GM23248 (cell line): ENCODE results near the gene TMOD4. TPM values are rescaled to one million over a fixed set of nuclear protein-coding genes. Genes with fewer than 3 reads are reported as not detected.
"Not testable (repeated sequence)": the region's sequence is repeated elsewhere in the genome, so short reads cannot be mapped to it uniquely, and the experiment has no call there.

ENCODE experiments used
- DNase-seq: peaks from one replicate; pipeline ENCODE4 v3.0.0-alpha.2; 2015
- H2AFZ ChIP-seq: fragments of 200-600 bp; sonication (generic); 2 replicates; pipeline ENCODE4 v1.6.1; 2016; ENCODE audit warnings: antibody characterized with exemption
- H3F3A ChIP-seq: fragments of 200-600 bp; sonication (generic); 2 replicates; pipeline ENCODE4 v1.6.1; 2016; ENCODE audit warnings: mild to moderate bottlenecking, antibody characterized with exemption, mixed run types; ENCODE audit not compliant: insufficient read depth
- H3K27ac ChIP-seq: fragments of 200-600 bp; sonication (generic); 2 replicates; pipeline ENCODE4 v1.5.1; 2016; ENCODE audit warnings: mild to moderate bottlenecking
- H3K27me3 ChIP-seq: fragments of 200-600 bp; sonication (generic); replicated peaks from 2 replicates; pipeline ENCODE4 v1.6.1; 2016; ENCODE audit warnings: mild to moderate bottlenecking; ENCODE audit not compliant: insufficient read depth
- H3K36me3 ChIP-seq: fragments of 200-600 bp; sonication (generic); 2 replicates; pipeline ENCODE4 v1.6.1; 2016; ENCODE audit warnings: low read depth, mild to moderate bottlenecking
- H3K4me1 ChIP-seq: fragments of 200-600 bp; sonication (generic); 2 replicates; pipeline ENCODE4 v1.6.1; 2016; ENCODE audit warnings: mild to moderate bottlenecking; ENCODE audit not compliant: insufficient read depth
- H3K4me2 ChIP-seq: fragments of 200-600 bp; sonication (generic); one replicate; pipeline ENCODE4 v1.6.1; 2016; ENCODE audit warnings: mild to moderate bottlenecking; ENCODE audit not compliant: unreplicated experiment
- H3K4me3 ChIP-seq: fragments of 200-600 bp; sonication (generic); 2 replicates; pipeline ENCODE4 v1.5.1; 2016; ENCODE audit warnings: mild to moderate bottlenecking
- H3K79me2 ChIP-seq: fragments of 200-600 bp; sonication (generic); 2 replicates; pipeline ENCODE4 v1.6.1; 2016; ENCODE audit warnings: mild to moderate bottlenecking; ENCODE audit not compliant: insufficient read depth
- H3K9ac ChIP-seq: fragments of 200-600 bp; sonication (generic); 2 replicates; pipeline ENCODE4 v1.6.1; 2016; ENCODE audit warnings: mild to moderate bottlenecking
- H3K9me2 ChIP-seq: fragments of 200-600 bp; sonication (generic); 2 replicates; pipeline ENCODE4 v1.6.1; 2016; ENCODE audit warnings: mixed run types, mild to moderate bottlenecking, moderate library complexity; ENCODE audit not compliant: insufficient read depth
- H3K9me3 ChIP-seq: fragments of 200-600 bp; sonication (generic); one replicate; pipeline ENCODE4 v1.6.1; 2017; ENCODE audit warnings: low read depth
- H4K20me1 ChIP-seq: fragments of 200-600 bp; sonication (generic); 2 replicates; pipeline ENCODE4 v1.6.0; 2016; ENCODE audit not compliant: insufficient read depth
- EZH2 ChIP-seq: fragments of 200-600 bp; sonication (generic); IDR thresholded peaks from 2 replicates; pipeline ENCODE4 v1.6.1; 2018; ENCODE audit warnings: antibody characterized with exemption, mild to moderate bottlenecking; ENCODE audit not compliant: insufficient read depth, poor library complexity, severe bottlenecking
- EZH2phosphoT487 ChIP-seq: fragments of 200-600 bp; sonication (generic); IDR thresholded peaks from 2 replicates; pipeline ENCODE4 v1.6.1; 2018; ENCODE audit warnings: antibody characterized with exemption, moderate library complexity, mild to moderate bottlenecking, low read depth; ENCODE audit not compliant: insufficient read depth
- WGBS, 2 experiments: methylation state at CpG; one replicate each; pipeline ENCODE4 v1.1.6; 2015 to 2017; ENCODE audit warnings: low lambda C conversion rate in 2 of 2, low coverage in 1 of 2; ENCODE audit errors: missing lambda C conversion rate in 2 of 2; 5-methylcytosine and 5-hydroxymethylcytosine counted together
- in situ Hi-C: fragments of 300-500 bp; cut with MboI; formaldehyde crosslinking; loops from 2 replicates; pipeline ENCODE4 v1.15.0; 2020
- polyA plus RNA-seq: library from polyadenylated mRNA; unstranded; fragments of >200 nt; fragmentation: Nextera tagmentation; extraction: Ambion mirVana; gene quantifications from 2 replicates; pipeline ENCODE4 v1.2.1, GENCODE V29; 2016
- total RNA-seq: library from RNA; depleted of rRNA; stranded (reverse); fragments of >200 nt; shearing (Covaris generic); gene quantifications from 2 replicates; pipeline ENCODE4 v1.2.3, GENCODE V29; 2014

Gene TMOD4
- total and polyA plus RNA-seq, 2 experiments from 2014 or later: not detected

DNA sequence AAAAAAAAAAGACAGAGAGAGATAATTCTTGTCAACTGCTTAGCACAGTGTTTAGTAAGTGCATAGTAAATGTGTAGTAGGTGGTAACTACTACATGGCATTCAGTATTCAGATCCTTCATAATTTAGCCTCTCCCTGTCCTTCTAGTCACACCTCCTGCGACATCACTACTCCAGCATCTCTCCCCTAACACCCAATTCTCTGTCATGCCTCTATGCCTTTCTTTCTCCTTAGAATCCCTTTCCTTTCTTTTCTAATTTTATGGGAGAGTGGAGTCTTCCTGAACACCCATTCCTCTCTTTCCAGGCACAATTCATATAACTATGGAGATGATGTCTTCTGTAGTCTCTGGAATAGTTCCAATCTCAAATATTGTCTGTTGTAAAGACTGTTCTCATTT is 18.1 kb upstream of the TMOD4 start:
- Histone ChIP-seq H3F3A (peaks cover 21% of the 10 kb centered on the region), H3K9me2 (no peaks in the 10 kb centered on the region), H3K4me1 (peaks cover 15% of the 10 kb centered on the region), H3K36me3 (no peaks in the 10 kb centered on the region), H4K20me1 (no peaks in the 10 kb centered on the region), H2AFZ (no peak overlapping the region), H3K79me2 (peaks cover 25% of the 10 kb centered on the region), H3K4me3 (no peak overlapping the region), H3K9ac (no peak overlapping the region), H3K4me2 (no peak overlapping the region), H3K27me3 (no peaks in the 10 kb centered on the region), H3K9me3 (no peaks in the 10 kb centered on the region), H3K27ac (no peak overlapping the region)
- 50 to 62% methylated on average over 1 of the region's 1 CpG for WGBS, 2 experiments
- TF ChIP-seq EZH2 (no peak), EZH2phosphoT487 (no peak)
- in situ Hi-C loops: no loop called here
- DNase-seq: peak; percentile 32

GRCh38 chr1:151193304-151193703 is 17.5 kb upstream of the TMOD4 start:
- DNase-seq: no peak
- in situ Hi-C loops: no loop called here

GRCh38 chr1:151192047-151192446 is 16.3 kb upstream of the TMOD4 start:
- H3K79me2 ChIP-seq: peaks cover 35% of the 10 kb centered on the region
- in situ Hi-C loops: no loop called here
- 76 to 77% methylated on average over 7 of the region's 7 CpGs for WGBS, 2 experiments
- H3K27me3 ChIP-seq: no peaks in the 10 kb centered on the region
- no peak overlapping the region for H3K27ac ChIP-seq
- TF ChIP-seq EZH2: no peak
- TF ChIP-seq EZH2phosphoT487: no peak
- H3K36me3 ChIP-seq: no peaks in the 10 kb centered on the region
- H4K20me1 ChIP-seq: no peaks in the 10 kb centered on the region
- H3K9me3 ChIP-seq: no peaks in the 10 kb centered on the region
- H2AFZ ChIP-seq: no peak overlapping the region
- peaks cover 16% of the 10 kb centered on the region; the same call in 1 of the 2 replicates for H3F3A ChIP-seq
- H3K4me2 ChIP-seq: no peak overlapping the region
- no peak for DNase-seq
- H3K9ac ChIP-seq: no peak overlapping the region
- H3K9me2 ChIP-seq: no peaks in the 10 kb centered on the region
- no peak overlapping the region for H3K4me3 ChIP-seq
- peaks cover 16% of the 10 kb centered on the region for H3K4me1 ChIP-seq

More at GRCh38 chr1:151193304-151193703, 17.5 kb upstream of the TMOD4 start:
- Histone ChIP-seq H3K9me2 (no peaks in the 10 kb centered on the region), H4K20me1 (no peaks in the 10 kb centered on the region), H3K36me3 (no peaks in the 10 kb centered on the region), H3K9ac (no peak overlapping the region), H3K4me3 (no peak overlapping the region), H3K79me2 (peaks cover 27% of the 10 kb centered on the region), H3K4me2 (no peak overlapping the region), H3K27ac (no peak overlapping the region), H2AFZ (no peak overlapping the region), H3K9me3 (no peaks in the 10 kb centered on the region), H3F3A (peaks cover 21% of the 10 kb centered on the region; the same call in 1 of the 2 replicates), H3K27me3 (no peaks in the 10 kb centered on the region), H3K4me1 (peaks cover 20% of the 10 kb centered on the region)
- WGBS, 2 experiments: 74% methylated on average over 6 of the region's 6 CpGs
- no peak for TF ChIP-seq EZH2phosphoT487
- TF ChIP-seq EZH2: no peak

- TF ChIP-seq EZH2phosphoT487: no peak
- no peak for TF ChIP-seq EZH2
- Histone ChIP-seq H3K9ac (peak within 1 kb of the TSS; percentile 88), H3F3A (peaks cover 10% of the 10 kb centered on the region; the same call in 1 of the 2 replicates), H3K4me2 (peak within 1 kb of the TSS; percentile 96), H2AFZ (peak within 1 kb of the TSS; percentile 94), H4K20me1 (no peaks in the 10 kb centered on the region), H3K27me3 (no peaks in the 10 kb centered on the region), H3K9me3 (no peaks in the 10 kb centered on the region), H3K9me2 (no peaks in the 10 kb centered on the region), H3K4me3 (peak within 1 kb of the TSS; percentile 100), H3K36me3 (peaks cover 7% of the 10 kb centered on the region), H3K27ac (peak within 1 kb of the TSS; percentile 80), H3K79me2 (peaks cover 48% of the 10 kb centered on the region), H3K4me1 (peaks cover 12% of the 10 kb centered on the region)
- WGBS, 2 experiments: 1 to 3% methylated on average over 29 to 42 of the region's 42 CpGs
- DNase-seq: peak; percentile 93
- in situ Hi-C loops: no loop called here
These were observed 14.1 kb upstream of the TMOD4 start, which contains the start of gene VPS72 for GRCh38 chr1:151189637-151190445. VPS72 (minus strand) TSS chr1:151190197; CDS start chr1:151190121, 76 bp downstream.

GRCh38 chr1:151188667-151189066 is 12.9 kb upstream of the TMOD4 start:
- peak overlapping the region; percentile 88 for H3K9ac ChIP-seq
- H3K4me1 ChIP-seq, in situ Hi-C loops, H3K27ac ChIP-seq, H3K9me2 ChIP-seq, H3K9me3 ChIP-seq, H4K20me1 ChIP-seq, DNase-seq, H2AFZ ChIP-seq, H3K27me3 ChIP-seq: not testable (repeated sequence)
- peak overlapping the region; percentile 96 for H3K4me2 ChIP-seq
- H3K4me3 ChIP-seq: peak overlapping the region; percentile 100
- peaks cover 18% of the 10 kb centered on the region for H3K36me3 ChIP-seq
- peaks cover 10% of the 10 kb centered on the region; the same call in 1 of the 2 replicates for H3F3A ChIP-seq
- H3K79me2 ChIP-seq: peaks cover 48% of the 10 kb centered on the region
- WGBS, 2 experiments: 68 to 70% methylated on average over 8 of the region's 8 CpGs
